SU-DHL-6 (cell line): Measurements from ENCODE around the gene MS4A13.

Source experiments
- H2AFZ ChIP-seq: fragments of 200-600 bp; sonication (generic); 2 replicates; pipeline ENCODE4 v1.6.1; 2014; ENCODE audit warnings: low read depth, mild to moderate bottlenecking, moderate library complexity, mixed read lengths, antibody characterized with exemption, low read length; ENCODE audit not compliant: severe bottlenecking
- H3F3A ChIP-seq: fragments of 200-600 bp; shearing (Covaris generic); 2 replicates; pipeline ENCODE4 v1.6.0; 2016; ENCODE audit warnings: antibody characterized with exemption, mild to moderate bottlenecking; ENCODE audit not compliant: insufficient read depth
- H3K27ac ChIP-seq: fragments of 200-600 bp; sonication (generic); 2 replicates; pipeline ENCODE4 v1.5.1; 2016; ENCODE audit warnings: low read depth, mild to moderate bottlenecking, low read length, moderate library complexity, mixed read lengths
- H3K27me3 ChIP-seq: fragments of 200-600 bp; sonication (generic), shearing (Covaris generic); 2 replicates; pipeline ENCODE4 v1.6.0; 2014; ENCODE audit warnings: mild to moderate bottlenecking, low read length
- H3K36me3 ChIP-seq: fragments of 200-600 bp; sonication (generic); 2 replicates; pipeline ENCODE4 v1.6.1; 2014; ENCODE audit warnings: mild to moderate bottlenecking, low read length, mixed read lengths
- H3K4me2 ChIP-seq: fragments of 300-600, 200-600 bp; shearing (Covaris generic), sonication (generic); 2 replicates; pipeline ENCODE4 v1.6.0; 2014; ENCODE audit warnings: low read length, low read depth, mild to moderate bottlenecking; ENCODE audit not compliant: poor library complexity, severe bottlenecking
- H3K4me3 ChIP-seq: fragments of 200-600 bp; sonication (generic); 2 replicates; pipeline ENCODE4 v1.5.1; 2014; ENCODE audit warnings: antibody characterized with exemption, low read length, mild to moderate bottlenecking, mixed read lengths; ENCODE audit not compliant: insufficient read depth, poor library complexity, severe bottlenecking
- H3K79me2 ChIP-seq: fragments of 200-600 bp; sonication (generic); 2 replicates; pipeline ENCODE4 v1.6.1; 2014; ENCODE audit warnings: mild to moderate bottlenecking, low read length, moderate library complexity; ENCODE audit not compliant: insufficient read depth
- H3K9ac ChIP-seq: fragments of 200-600 bp; sonication (generic); 2 replicates; pipeline ENCODE4 v1.7.0; 2014; ENCODE audit warnings: mild to moderate bottlenecking, low read length
- H3K9me2 ChIP-seq: fragments of 200-600 bp; sonication (generic); replicated peaks from 2 replicates; pipeline ENCODE4 v1.6.1; 2014; ENCODE audit warnings: low read length; ENCODE audit not compliant: insufficient read depth
- H3K9me3 ChIP-seq: fragments of 200-600 bp; sonication (generic); 2 replicates; pipeline ENCODE4 v1.6.1; 2014; ENCODE audit warnings: low read length, mixed read lengths; ENCODE audit not compliant: insufficient read depth
- H4K20me1 ChIP-seq: fragments of 200-600 bp; sonication (generic); 2 replicates; pipeline ENCODE4 v1.6.1; 2014; ENCODE audit warnings: low read depth, mild to moderate bottlenecking, antibody characterized with exemption, low read length, moderate library complexity, mixed read lengths
- CTCF ChIP-seq: fragments of 200-600 bp; sonication (generic); IDR thresholded peaks from one replicate; pipeline ENCODE4 v1.5.1; 2017; ENCODE audit warnings: antibody characterized with exemption, mild to moderate bottlenecking, low read length, moderate library complexity; ENCODE audit not compliant: insufficient read depth, poor library complexity, severe bottlenecking
- EZH2phosphoT487 ChIP-seq: fragments of 200-600 bp; sonication (generic), shearing (Covaris generic); conservative IDR thresholded peaks from 2 replicates; pipeline ENCODE4 v1.6.1; 2018; ENCODE audit warnings: mild to moderate bottlenecking, antibody characterized with exemption, low read length, moderate library complexity, mixed read lengths

The MS4A13 gene

DNA sequence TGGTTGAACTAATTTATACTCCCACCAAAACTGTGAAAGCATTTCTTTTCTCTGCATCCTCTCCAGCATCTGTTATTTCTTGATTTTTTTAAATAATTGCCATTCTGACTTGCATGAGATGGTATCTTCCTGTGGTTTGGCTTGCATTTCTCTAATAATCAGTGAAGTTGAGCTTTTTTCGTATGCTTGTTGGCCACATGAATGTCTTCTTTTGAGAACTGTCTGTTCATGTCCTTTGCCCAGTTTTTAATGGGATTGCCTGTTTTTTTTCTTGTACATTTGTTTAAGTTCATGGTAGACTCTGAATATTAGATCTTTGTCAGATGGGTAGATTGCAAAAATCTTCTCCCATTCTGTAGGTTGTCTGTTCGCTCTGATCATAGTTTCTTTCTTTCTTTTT is 46.1 kb downstream of the MS4A13 start:
- no peak overlapping the region for H3K9ac ChIP-seq
- H4K20me1 ChIP-seq, result no peaks in the 10 kb centered on the region
- no peak overlapping the region for H2AFZ ChIP-seq
- H3F3A ChIP-seq, result no peaks in the 10 kb centered on the region
- H3K4me3 ChIP-seq, result no peak overlapping the region
- H3K79me2 ChIP-seq, result no peaks in the 10 kb centered on the region
- no peak overlapping the region for H3K27ac ChIP-seq
- TF ChIP-seq EZH2phosphoT487 (no peak), CTCF (no peak)
- H3K9me2 ChIP-seq, result no peaks in the 10 kb centered on the region
- H3K9me3 ChIP-seq, result no peaks in the 10 kb centered on the region
- no peaks in the 10 kb centered on the region for H3K27me3 ChIP-seq
- H3K4me2 ChIP-seq, result no peak overlapping the region
- H3K36me3 ChIP-seq, result no peaks in the 10 kb centered on the region

- Histone ChIP-seq H3F3A (no peaks in the 10 kb centered on the region), H3K9me3 (no peaks in the 10 kb centered on the region), H3K27ac (no peak overlapping the region), H3K9ac (no peak overlapping the region), H2AFZ (peak overlapping the region; percentile 61), H3K36me3 (no peaks in the 10 kb centered on the region), H3K4me2 (no peak overlapping the region), H3K4me3 (no peak overlapping the region), H4K20me1 (no peaks in the 10 kb centered on the region), H3K79me2 (no peaks in the 10 kb centered on the region), H3K27me3 (no peaks in the 10 kb centered on the region), H3K9me2 (no peaks in the 10 kb centered on the region)
- no peak for TF ChIP-seq CTCF
- no peak for TF ChIP-seq EZH2phosphoT487
These were observed 48.5 kb downstream of the MS4A13 start for GRCh38 chr11:60563553-60564235.

DNA sequence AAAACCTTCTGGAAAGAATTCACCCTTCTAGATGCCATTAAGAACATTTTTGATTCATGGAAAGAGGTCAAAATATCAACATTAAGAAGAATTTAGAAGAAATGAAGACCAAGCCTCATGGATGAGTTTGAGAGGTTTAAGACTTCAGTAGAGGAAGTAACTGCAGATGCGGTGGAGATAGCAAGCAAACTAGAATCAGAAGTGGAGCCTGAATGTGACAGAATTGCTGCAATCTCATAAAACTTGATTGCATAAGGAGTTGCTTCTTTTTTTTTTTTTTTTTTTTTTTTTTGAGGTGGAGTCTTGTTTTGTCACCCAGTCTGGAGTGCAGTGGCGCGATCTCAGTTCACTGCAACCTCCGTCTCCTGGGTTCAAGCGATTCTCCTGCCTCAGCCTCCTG is 51.6 kb downstream of the MS4A13 start:
- Histone ChIP-seq H3K9me3 (no peaks in the 10 kb centered on the region), H3K9me2 (no peaks in the 10 kb centered on the region), H3K79me2 (no peaks in the 10 kb centered on the region), H3F3A (no peaks in the 10 kb centered on the region), H3K4me2 (no peak overlapping the region), H3K4me3 (no peak overlapping the region), H4K20me1 (no peaks in the 10 kb centered on the region), H3K27ac (no peak overlapping the region), H3K9ac (no peak overlapping the region), H3K27me3 (no peaks in the 10 kb centered on the region), H2AFZ (no peak overlapping the region), H3K36me3 (no peaks in the 10 kb centered on the region)
- no peak for TF ChIP-seq CTCF
- TF ChIP-seq EZH2phosphoT487, result no peak
